ENCODE data around the gene BCAR3. TPM values are rescaled to one million over a fixed set of nuclear protein-coding genes. Genes with fewer than 3 reads are reported as not detected.

Gene BCAR3
- total and polyA plus RNA-seq, 4 donors, result 12.2 to 33.3 (median 18.2) TPM

- Histone ChIP-seq H3K4me1 (ENCODE audit: control insufficient read depth in 5 of 5, insufficient read depth in 5 of 5, low read length in 5 of 5) (peaks cover 5 to 28% (median 13%) of the 10 kb centered on the region in 5 donors), H3K9ac (ENCODE audit: insufficient read depth in 1 of 2, low read length in 2 of 2) (no peak overlapping the region), H3K9me3 (ENCODE audit: control insufficient read depth in 4 of 4, insufficient read depth in 3 of 4, low read length in 3 of 4) (no peaks in the 10 kb centered on the region), H3K36me3 (ENCODE audit: control insufficient read depth in 4 of 4, insufficient read depth in 4 of 4, low read length in 4 of 4) (no peaks in the 10 kb centered on the region), H3K27ac (ENCODE audit: low read depth in 1 of 2, low read length in 1 of 2) (no peak overlapping the region), H3K27me3 (ENCODE audit: control insufficient read depth in 3 of 3, insufficient read depth in 3 of 3, low read length in 2 of 3) (no peaks in the 10 kb centered on the region), H3K4me3 (no peak overlapping the region)
- TF ChIP-seq, protein P1, sequence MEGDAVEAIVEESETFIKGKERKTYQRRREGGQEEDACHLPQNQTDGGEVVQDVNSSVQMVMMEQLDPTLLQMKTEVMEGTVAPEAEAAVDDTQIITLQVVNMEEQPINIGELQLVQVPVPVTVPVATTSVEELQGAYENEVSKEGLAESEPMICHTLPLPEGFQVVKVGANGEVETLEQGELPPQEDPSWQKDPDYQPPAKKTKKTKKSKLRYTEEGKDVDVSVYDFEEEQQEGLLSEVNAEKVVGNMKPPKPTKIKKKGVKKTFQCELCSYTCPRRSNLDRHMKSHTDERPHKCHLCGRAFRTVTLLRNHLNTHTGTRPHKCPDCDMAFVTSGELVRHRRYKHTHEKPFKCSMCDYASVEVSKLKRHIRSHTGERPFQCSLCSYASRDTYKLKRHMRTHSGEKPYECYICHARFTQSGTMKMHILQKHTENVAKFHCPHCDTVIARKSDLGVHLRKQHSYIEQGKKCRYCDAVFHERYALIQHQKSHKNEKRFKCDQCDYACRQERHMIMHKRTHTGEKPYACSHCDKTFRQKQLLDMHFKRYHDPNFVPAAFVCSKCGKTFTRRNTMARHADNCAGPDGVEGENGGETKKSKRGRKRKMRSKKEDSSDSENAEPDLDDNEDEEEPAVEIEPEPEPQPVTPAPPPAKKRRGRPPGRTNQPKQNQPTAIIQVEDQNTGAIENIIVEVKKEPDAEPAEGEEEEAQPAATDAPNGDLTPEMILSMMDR (IDR thresholded peaks at IDR 0.05; ENCODE audit: control extremely low read depth, extremely low read depth), result no peak
- ATAC-seq (ENCODE audit: insufficient read depth, low FRiP score) (no peak), DNase-seq (no peak)
- 94 to 96% methylated on average over 5 of the region's 5 CpGs for WGBS, 2 donors
Observed at GRCh38 chr1:93621246-93621645, 60.4 kb downstream of the BCAR3 start.

- WGBS, 2 donors, result 92% methylated on average over 4 of the region's 4 CpGs
- Histone ChIP-seq H3K9ac (ENCODE audit: insufficient read depth in 1 of 2, low read length in 2 of 2) (no peak overlapping the region), H3K4me1 (ENCODE audit: control insufficient read depth in 5 of 5, insufficient read depth in 5 of 5, low read length in 5 of 5) (peaks cover 5 to 28% (median 11%) of the 10 kb centered on the region in 5 donors), H3K4me3 (no peak overlapping the region), H3K9me3 (ENCODE audit: control insufficient read depth in 4 of 4, insufficient read depth in 3 of 4, low read length in 3 of 4) (no peaks in the 10 kb centered on the region), H3K27ac (ENCODE audit: low read depth in 1 of 2, low read length in 1 of 2) (no peak overlapping the region), H3K27me3 (ENCODE audit: control insufficient read depth in 3 of 3, insufficient read depth in 3 of 3, low read length in 2 of 3) (no peaks in the 10 kb centered on the region), H3K36me3 (ENCODE audit: control insufficient read depth in 4 of 4, insufficient read depth in 4 of 4, low read length in 4 of 4) (no peaks in the 10 kb centered on the region)
- ATAC-seq (ENCODE audit: insufficient read depth, low FRiP score) (no peak), DNase-seq (no peak)
- TF ChIP-seq, protein P1 (IDR thresholded peaks at IDR 0.05; ENCODE audit: control extremely low read depth, extremely low read depth), result no peak
Observed at GRCh38 chr1:93620841-93621210, 60.8 kb downstream of the BCAR3 start.

- no peak overlapping the region for H3K27ac ChIP-seq (ENCODE audit: low read depth in 1 of 2, low read length in 1 of 2)
- no peaks in the 10 kb centered on the region for H3K9me3 ChIP-seq (ENCODE audit: control insufficient read depth in 4 of 4, insufficient read depth in 3 of 4, low read length in 3 of 4)
- TF ChIP-seq, protein P1 (IDR thresholded peaks at IDR 0.05; ENCODE audit: control extremely low read depth, extremely low read depth), result no peak
- H3K4me1 ChIP-seq (ENCODE audit: control insufficient read depth in 5 of 5, insufficient read depth in 5 of 5, low read length in 5 of 5), result peaks cover 5 to 28% (median 9%) of the 10 kb centered on the region in 5 donors
- no peaks in the 10 kb centered on the region for H3K36me3 ChIP-seq (ENCODE audit: control insufficient read depth in 4 of 4, insufficient read depth in 4 of 4, low read length in 4 of 4)
- no peak for DNase-seq
- no peaks in the 10 kb centered on the region for H3K27me3 ChIP-seq (ENCODE audit: control insufficient read depth in 3 of 3, insufficient read depth in 3 of 3, low read length in 2 of 3)
- no peak overlapping the region for H3K4me3 ChIP-seq
- WGBS, 2 donors, result 88 to 94% methylated on average over 3 of the region's 3 CpGs
- no peak overlapping the region for H3K9ac ChIP-seq (ENCODE audit: insufficient read depth in 1 of 2, low read length in 2 of 2)
- ATAC-seq (ENCODE audit: insufficient read depth, low FRiP score), result no peak
Observed at GRCh38 chr1:93620172-93620840, 61.3 kb downstream of the BCAR3 start.
